Pancreas (tissue), 10 donors: ENCODE measurements around the gene TCF7L2. TPM values are rescaled to one million over a fixed set of nuclear protein-coding genes. Genes with fewer than 3 reads are reported as not detected.

Experiments used
- ATAC-seq, 4 donors: fragments of 200-7000 bp; cut with Tn5 transposase; one replicate each; pipeline versions ENCODE4 v1.8.0 to v1.9.1; 2020; ENCODE audit warnings: mild to moderate bottlenecking in 4 of 4, moderate library complexity in 4 of 4
- DNase-seq, 6 donors: peaks; one replicate each; pipeline ENCODE4 v3.0.0-alpha.2; 2020
- FAIRE-seq: peaks from 2 replicates; lab custom pipeline; 2012; peaks lifted over from hg19 to GRCh38; lab: Jason Lieb, UNC
- H3K27ac ChIP-seq, 4 donors: fragments of 200-600 bp; sonication (generic); 1 replicate in 3 of 4; 2 replicates in 1 of 4; pipeline versions ENCODE4 v1.5.0 to v1.8.0; 2020
- H3K27me3 ChIP-seq, 4 donors: fragments of 200-600 bp; one replicate each; pipeline ENCODE4 v1.8.0; 2021
- H3K36me3 ChIP-seq, 3 donors: fragments of 200-600 bp; sonication (generic) in 1 of 3; one replicate each; pipeline versions ENCODE4 v1.5.0 to v1.8.0; 2020 to 2021
- H3K4me1 ChIP-seq, 3 donors: fragments of 200-600 bp; one replicate each; pipeline ENCODE4 v1.8.0; 2021
- H3K4me3 ChIP-seq, 4 donors: fragments of 200-600 bp; sonication (generic) in 2 of 4; one replicate each; pipeline versions ENCODE4 v1.5.0 to v1.8.0; 2020 to 2021
- H3K9me3 ChIP-seq, 4 donors: fragments of 200-600 bp; one replicate each; pipeline ENCODE4 v1.8.0; 2021
- CTCF ChIP-seq, 4 donors: fragments of 200-600 bp; sonication (generic) in 3 of 4; IDR thresholded peaks; one replicate each; pipeline versions ENCODE4 v1.5.0 to v1.8.0; 2021; ENCODE audit warnings: antibody characterized with exemption in 4 of 4
- WGBS, 2 donors: extraction: QIAGEN DNeasy Blood & Tissue Kit; methylation state at CpG; one replicate each; pipeline ENCODE4 v1.1.7; 2013; 5-methylcytosine and 5-hydroxymethylcytosine counted together
- intact Hi-C, 3 donors: fragments of 100-400 bp; cut with DNase I; formaldehyde crosslinking; loops; one replicate each; pipeline versions ENCODE4 v1.11.1 to v1.14.2; 2022
- polyA plus RNA-seq, 2 donors: library from polyadenylated mRNA; stranded (reverse); fragments of 200-250 nt; gene quantifications; one replicate each; pipeline ENCODE4 v1.2.3, GENCODE V29; 2013
- total RNA-seq, 6 donors: library from RNA; stranded (reverse); fragmentation: NEBNext Ultra II Directional in 4 of 6; extraction: Animal tissue kit (Norgen Biotek cat#: 25700) in 4 of 6; gene quantifications; one replicate each; pipeline versions ENCODE4 v1.2.1 to v1.2.4, GENCODE V29; 2021 to 2023
- donor health status: healthy with polysubstance abuse.
- donor health status: DM: no; HTN: no; CAD: no; lungs with moderate emphysema.
- donor health status: DM: no; HTN: no; CAD: no.
- donor health status: control.
- donor health status: control.
- donor health status: Bipolar disorder and iron deficiency.
- donor health status: DM: yes; HTN: yes; CAD: no.
- donor health status: DM: no; HTN: no; CAD: no.
- donor health status: DM: no; HTN: no; CAD: no.
- donor health status: DM: yes; HTN: yes; CAD: no.

The TCF7L2 gene
- total and polyA plus RNA-seq, 8 donors = 7.9 to 22.3 (median 11.6) TPM

GRCh38 chr10:113011592-113012374, 61.7 kb downstream of the TCF7L2 start:
- 86 to 87% methylated on average over 12 of the region's 12 CpGs for WGBS, 2 donors
- no peaks in the 10 kb centered on the region for H3K27me3 ChIP-seq
- intact Hi-C loops = no loop called here
- no peak for TF ChIP-seq CTCF (IDR thresholded peaks at IDR 0.05)
- no peaks in the 10 kb centered on the region for H3K9me3 ChIP-seq
- H3K27ac ChIP-seq = no peak overlapping the region
- FAIRE-seq = no peak
- no peak overlapping the region for H3K4me3 ChIP-seq
- DNase-seq = no peak
- H3K36me3 ChIP-seq = no peaks in the 10 kb centered on the region
- H3K4me1 ChIP-seq = peaks cover 0 to under 1% (median 0%) of the 10 kb centered on the region in 3 donors
- ATAC-seq = no peak

- TF ChIP-seq CTCF (IDR thresholded peaks at IDR 0.05) = no peak
- Histone ChIP-seq H3K4me3 (no peak overlapping the region), H3K4me1 (peaks cover 11 to 22% (median 20%) of the 10 kb centered on the region in 3 donors), H3K27me3 (no peaks in the 10 kb centered on the region), H3K27ac (no peak overlapping the region), H3K36me3 (no peaks in the 10 kb centered on the region), H3K9me3 (no peaks in the 10 kb centered on the region)
- FAIRE-seq = no peak
- DNase-seq = no peak
- intact Hi-C loops = no loop called here
- WGBS, 2 donors = 50 to 65% methylated on average over 4 of the region's 4 CpGs
- ATAC-seq = no peak
These were observed 65.2 kb downstream of the TCF7L2 start for GRCh38 chr10:113015201-113015600.

- Histone ChIP-seq H3K9me3 (no peaks in the 10 kb centered on the region), H3K4me3 (no peak overlapping the region), H3K27ac (no peak overlapping the region), H3K27me3 (no peaks in the 10 kb centered on the region), H3K4me1 (peaks cover 18 to 38% (median 36%) of the 10 kb centered on the region in 3 donors), H3K36me3 (no peaks in the 10 kb centered on the region)
- DNase-seq (no peak), FAIRE-seq (no peak), ATAC-seq (no peak)
- intact Hi-C loops = no loop called here
- TF ChIP-seq CTCF (IDR thresholded peaks at IDR 0.05) = no peak
- 75 to 81% methylated on average over 5 of the region's 5 CpGs for WGBS, 2 donors
These were observed 67.3 kb downstream of the TCF7L2 start for GRCh38 chr10:113017376-113017775.

DNA sequence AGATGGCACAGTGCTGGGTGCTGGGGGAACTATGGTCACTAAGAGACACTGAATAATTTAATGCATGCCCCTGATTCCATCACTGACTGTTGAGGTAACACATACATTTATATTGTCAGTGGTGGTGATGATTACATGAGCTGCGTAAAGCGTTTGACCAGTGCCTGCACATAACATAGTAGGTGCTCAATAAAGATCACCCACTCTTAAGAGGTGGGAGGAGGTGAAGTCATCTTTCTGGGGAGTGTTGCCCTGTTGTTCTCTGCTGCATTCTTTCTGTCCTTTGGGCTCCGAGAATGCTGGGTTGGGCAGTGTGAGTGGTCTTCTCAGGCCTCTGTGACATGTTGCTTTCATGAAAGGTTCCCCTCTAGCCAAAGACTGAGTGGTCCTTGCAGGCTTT, 68.0 kb downstream of the TCF7L2 start:
- H3K27me3 ChIP-seq = no peaks in the 10 kb centered on the region
- peak overlapping the region in 3 of 4 donors; percentile 34 to 73 (median 70) for H3K27ac ChIP-seq
- 95 to 96% methylated on average over 3 of the region's 3 CpGs for WGBS, 2 donors
- TF ChIP-seq CTCF (IDR thresholded peaks at IDR 0.05) = no peak
- no peak for FAIRE-seq
- H3K36me3 ChIP-seq = no peaks in the 10 kb centered on the region
- no peak overlapping the region for H3K4me3 ChIP-seq
- ATAC-seq = no peak
- intact Hi-C loops = no loop called here
- no peaks in the 10 kb centered on the region for H3K9me3 ChIP-seq
- DNase-seq = no peak
- H3K4me1 ChIP-seq = peaks cover 18 to 38% (median 36%) of the 10 kb centered on the region in 3 donors

DNA sequence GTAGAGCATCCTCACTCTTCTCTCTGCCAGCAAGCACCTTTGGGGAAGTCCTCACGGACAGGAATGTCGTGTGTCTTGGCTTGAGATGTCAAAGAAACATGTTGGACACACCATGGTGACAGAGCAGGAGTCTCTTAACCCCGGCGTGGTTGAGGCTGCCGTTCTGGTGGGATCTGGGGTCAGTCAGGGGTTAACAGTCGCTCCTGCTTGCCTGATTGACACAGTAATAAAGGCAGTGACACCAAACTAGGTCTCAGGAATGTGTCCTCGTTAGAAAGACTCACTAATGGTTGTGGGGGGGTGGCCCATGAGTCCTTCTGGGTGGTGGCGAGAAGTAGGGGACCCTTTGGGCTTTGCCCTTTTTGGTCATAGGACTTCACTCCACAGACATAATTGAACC, 69.0 kb downstream of the TCF7L2 start:
- Histone ChIP-seq H3K36me3 (no peaks in the 10 kb centered on the region), H3K27ac (peak overlapping the region; percentile 19 to 73 (median 50))
- ATAC-seq = no peak

More for the DNA sequence above, 69.0 kb downstream of the TCF7L2 start:
- intact Hi-C loops = no loop called here
- Histone ChIP-seq H3K27me3 (no peaks in the 10 kb centered on the region), H3K9me3 (no peaks in the 10 kb centered on the region), H3K4me1 (peaks cover 18 to 38% (median 36%) of the 10 kb centered on the region in 3 donors), H3K4me3 (no peak overlapping the region)
- no peak for TF ChIP-seq CTCF (IDR thresholded peaks at IDR 0.05)
- FAIRE-seq (no peak), DNase-seq (no peak)
- WGBS, 2 donors = 65% methylated on average over 8 of the region's 8 CpGs
